K562 (cell line): ENCODE results near the gene UBR3. TPM values are rescaled to one million over a fixed set of nuclear protein-coding genes. Genes with fewer than 3 reads are reported as not detected.

Source experiments
- CREM ChIP-seq: IDR thresholded peaks from 2 replicates; pipeline ENCODE4 v1.6.1; 2014; ENCODE audit warnings: antibody characterized with exemption, low read depth
- FOXJ2 ChIP-seq: fragments of 200-800 bp; sonication (Bioruptor generic); IDR thresholded peaks from 2 replicates; pipeline ENCODE4 v1.6.1; 2016; ENCODE audit warnings: missing genetic modification characterization, missing compliant biosample characterization
- MBD1 ChIP-seq: fragments of 250-450 bp; sonication (Bioruptor Pico); IDR thresholded peaks from 2 replicates; pipeline ENCODE4 v1.8.0; 2022; ENCODE audit warnings: inconsistent platforms
- NCOA4 ChIP-seq: fragments of 450-650 bp; IDR thresholded peaks from 2 replicates; pipeline ENCODE4 v1.6.1; 2018; ENCODE audit warnings: mild to moderate bottlenecking; ENCODE audit not compliant: partially characterized antibody
- TCF3 ChIP-seq: sonication (generic); formaldehyde crosslinking; IDR thresholded peaks from 2 replicates; pipeline ENCODE4 v1.4.0; 2020; ENCODE audit warnings: mild to moderate bottlenecking, missing genetic modification reagents
- ZNF407 ChIP-seq: fragments of 450-650 bp; IDR thresholded peaks from 2 replicates; pipeline ENCODE4 v1.6.1; 2016; ENCODE audit warnings: low read depth
- ZNF431 ChIP-seq: sonication (generic); formaldehyde crosslinking; IDR thresholded peaks from 2 replicates; pipeline ENCODE4 v1.8.0; 2022; ENCODE audit warnings: mild to moderate bottlenecking, missing genetic modification reagents
- ZNF561 ChIP-seq: fragments of 450-650 bp; formaldehyde crosslinking; conservative IDR thresholded peaks from 2 replicates; pipeline ENCODE4 v1.4.0; 2020; ENCODE audit warnings: mild to moderate bottlenecking, moderate library complexity
- polyA plus RNA-seq, 8 experiments: library from polyadenylated mRNA; depleted of rRNA in 4 of 8; stranded (reverse) in 5 of 8; unstranded in 3 of 8; fragments of >200 nt; fragmentation: Nextera tagmentation in 2 of 8; fragmentation: Illumina TruSeq in 1 of 8; extraction: Ambion mirVana in 2 of 8; extraction: Trizol in 1 of 8; gene quantifications; 2 replicates each; pipeline versions ENCODE4 v1.2.1 to v1.2.3, GENCODE V29; 2011 to 2014; ENCODE audit warnings: inconsistent platforms in 1 of 8, missing spikeins in 1 of 8
- total RNA-seq, 7 experiments: library from RNA; depleted of rRNA in 6 of 7; stranded (reverse); fragments of >200 nt in 6 of 7; fragmentation: Illumina TruSeq in 2 of 7; extraction: Trizol in 2 of 7; gene quantifications; 2 replicates each; pipeline versions ENCODE4 v1.2.1 to v1.2.3, GENCODE V29; 2011 to 2021; ENCODE audit warnings: low replicate concordance in 1 of 7

Gene UBR3
- total and polyA plus RNA-seq, 9 of the 15 experiments (the other 6 are each of a cell fraction or from before 2014, with no cell fraction given), result 14.4 to 63.5 (median 40.4) TPM

GRCh38 chr2:169806586-169806985, 20.7 kb upstream of the UBR3 start (continued):
- TF ChIP-seq ZNF431 (no peak), FOXJ2 (tag) (no peak), MBD1 (CRISPR knock-in tag) (no peak), ZNF561 (CRISPR knock-in tag) (no peak), NCOA4 (no peak), TCF3 (CRISPR knock-in tag) (no peak), ZNF407 (no peak), CREM (no peak)
